ENCODE results near the gene PDE4B.

PDE4B gene

GRCh38 chr1:66292944-66293343 is 500.2 kb downstream of the PDE4B start:
- H3K4me1 ChIP-seq (ENCODE audit: insufficient read depth, low read length): no peaks in the 10 kb centered on the region
- H3K36me3 ChIP-seq (ENCODE audit: insufficient read depth, low read length): no peaks in the 10 kb centered on the region
- H3K27me3 ChIP-seq (ENCODE audit: insufficient read depth, low read length): no peaks in the 10 kb centered on the region
- H2AFZ ChIP-seq (ENCODE audit: low read depth, low read length): no peak overlapping the region
- no peak overlapping the region for H3K4me3 ChIP-seq (ENCODE audit: low read length)
- no peaks in the 10 kb centered on the region for H3K9me3 ChIP-seq (ENCODE audit: low read length)

GRCh38 chr1:66294707-66295370 is 502.1 kb downstream of the PDE4B start:
- Histone ChIP-seq H3K36me3 (ENCODE audit: insufficient read depth, low read length) (no peaks in the 10 kb centered on the region), H2AFZ (ENCODE audit: low read depth, low read length) (no peak overlapping the region), H3K27me3 (ENCODE audit: insufficient read depth, low read length) (no peaks in the 10 kb centered on the region), H3K9me3 (ENCODE audit: low read length) (no peaks in the 10 kb centered on the region), H3K4me1 (ENCODE audit: insufficient read depth, low read length) (no peaks in the 10 kb centered on the region), H3K4me3 (ENCODE audit: low read length) (no peak overlapping the region)

- Histone ChIP-seq H3K9me3 (ENCODE audit: low read length) (no peaks in the 10 kb centered on the region), H3K27me3 (ENCODE audit: insufficient read depth, low read length) (no peaks in the 10 kb centered on the region), H3K4me3 (ENCODE audit: low read length) (no peak overlapping the region), H2AFZ (ENCODE audit: low read depth, low read length) (no peak overlapping the region), H3K36me3 (ENCODE audit: insufficient read depth, low read length) (no peaks in the 10 kb centered on the region), H3K4me1 (ENCODE audit: insufficient read depth, low read length) (no peaks in the 10 kb centered on the region)
Measured at GRCh38 chr1:66295803-66296202, 503.1 kb downstream of the PDE4B start.

GRCh38 chr1:66296370-66296769 is 503.7 kb downstream of the PDE4B start:
- no peaks in the 10 kb centered on the region for H3K27me3 ChIP-seq (ENCODE audit: insufficient read depth, low read length)
- H3K9me3 ChIP-seq (ENCODE audit: low read length): no peaks in the 10 kb centered on the region
- H3K4me1 ChIP-seq (ENCODE audit: insufficient read depth, low read length): no peaks in the 10 kb centered on the region
- H3K4me3 ChIP-seq (ENCODE audit: low read length): no peak overlapping the region
- H3K36me3 ChIP-seq (ENCODE audit: insufficient read depth, low read length): no peaks in the 10 kb centered on the region
- no peak overlapping the region for H2AFZ ChIP-seq (ENCODE audit: low read depth, low read length)

- Histone ChIP-seq H3K4me3 (ENCODE audit: low read length) (no peak overlapping the region), H3K9me3 (ENCODE audit: low read length) (no peaks in the 10 kb centered on the region), H3K4me1 (ENCODE audit: insufficient read depth, low read length) (no peaks in the 10 kb centered on the region), H2AFZ (ENCODE audit: low read depth, low read length) (no peak overlapping the region), H3K36me3 (ENCODE audit: insufficient read depth, low read length) (no peaks in the 10 kb centered on the region), H3K27me3 (ENCODE audit: insufficient read depth, low read length) (no peaks in the 10 kb centered on the region)
Measured at GRCh38 chr1:66296951-66297350, 504.3 kb downstream of the PDE4B start.

- Histone ChIP-seq H2AFZ (ENCODE audit: low read depth, low read length) (no peak overlapping the region), H3K4me3 (ENCODE audit: low read length) (no peak overlapping the region), H3K4me1 (ENCODE audit: insufficient read depth, low read length) (no peaks in the 10 kb centered on the region), H3K9me3 (ENCODE audit: low read length) (no peaks in the 10 kb centered on the region), H3K27me3 (ENCODE audit: insufficient read depth, low read length) (no peaks in the 10 kb centered on the region), H3K36me3 (ENCODE audit: insufficient read depth, low read length) (no peaks in the 10 kb centered on the region)
Measured at GRCh38 chr1:66298464-66298863, 505.8 kb downstream of the PDE4B start.

- Histone ChIP-seq H3K4me1 (ENCODE audit: insufficient read depth, low read length) (no peaks in the 10 kb centered on the region), H3K27me3 (ENCODE audit: insufficient read depth, low read length) (no peaks in the 10 kb centered on the region), H2AFZ (ENCODE audit: low read depth, low read length) (no peak overlapping the region), H3K9me3 (ENCODE audit: low read length) (no peaks in the 10 kb centered on the region), H3K4me3 (ENCODE audit: low read length) (no peak overlapping the region), H3K36me3 (ENCODE audit: insufficient read depth, low read length) (no peaks in the 10 kb centered on the region)
Measured at GRCh38 chr1:66300280-66300971, 507.7 kb downstream of the PDE4B start.

GRCh38 chr1:66300972-66301451 is 508.3 kb downstream of the PDE4B start:
- Histone ChIP-seq H3K9me3 (ENCODE audit: low read length) (no peaks in the 10 kb centered on the region), H2AFZ (ENCODE audit: low read depth, low read length) (no peak overlapping the region), H3K27me3 (ENCODE audit: insufficient read depth, low read length) (no peaks in the 10 kb centered on the region), H3K4me3 (ENCODE audit: low read length) (no peak overlapping the region), H3K4me1 (ENCODE audit: insufficient read depth, low read length) (no peaks in the 10 kb centered on the region), H3K36me3 (ENCODE audit: insufficient read depth, low read length) (no peaks in the 10 kb centered on the region)

GRCh38 chr1:66302184-66302742 is 509.6 kb downstream of the PDE4B start:
- Histone ChIP-seq H2AFZ (ENCODE audit: low read depth, low read length) (no peak overlapping the region), H3K4me1 (ENCODE audit: insufficient read depth, low read length) (no peaks in the 10 kb centered on the region), H3K27me3 (ENCODE audit: insufficient read depth, low read length) (no peaks in the 10 kb centered on the region), H3K9me3 (ENCODE audit: low read length) (no peaks in the 10 kb centered on the region), H3K4me3 (ENCODE audit: low read length) (no peak overlapping the region), H3K36me3 (ENCODE audit: insufficient read depth, low read length) (no peaks in the 10 kb centered on the region)

GRCh38 chr1:66302815-66303214 is 510.1 kb downstream of the PDE4B start:
- Histone ChIP-seq H3K4me3 (ENCODE audit: low read length) (no peak overlapping the region), H3K9me3 (ENCODE audit: low read length) (no peaks in the 10 kb centered on the region), H3K27me3 (ENCODE audit: insufficient read depth, low read length) (no peaks in the 10 kb centered on the region), H3K4me1 (ENCODE audit: insufficient read depth, low read length) (no peaks in the 10 kb centered on the region), H2AFZ (ENCODE audit: low read depth, low read length) (no peak overlapping the region), H3K36me3 (ENCODE audit: insufficient read depth, low read length) (no peaks in the 10 kb centered on the region)

GRCh38 chr1:66303646-66304045 is 511.0 kb downstream of the PDE4B start:
- Histone ChIP-seq H3K27me3 (ENCODE audit: insufficient read depth, low read length) (no peaks in the 10 kb centered on the region), H3K36me3 (ENCODE audit: insufficient read depth, low read length) (no peaks in the 10 kb centered on the region), H3K9me3 (ENCODE audit: low read length) (no peaks in the 10 kb centered on the region), H3K4me3 (ENCODE audit: low read length) (no peak overlapping the region), H3K4me1 (ENCODE audit: insufficient read depth, low read length) (no peaks in the 10 kb centered on the region), H2AFZ (ENCODE audit: low read depth, low read length) (no peak overlapping the region)

- Histone ChIP-seq H3K4me3 (ENCODE audit: low read length) (no peak overlapping the region), H3K36me3 (ENCODE audit: insufficient read depth, low read length) (no peaks in the 10 kb centered on the region), H2AFZ (ENCODE audit: low read depth, low read length) (no peak overlapping the region), H3K9me3 (ENCODE audit: low read length) (no peaks in the 10 kb centered on the region), H3K27me3 (ENCODE audit: insufficient read depth, low read length) (no peaks in the 10 kb centered on the region), H3K4me1 (ENCODE audit: insufficient read depth, low read length) (no peaks in the 10 kb centered on the region)
Measured at GRCh38 chr1:66304128-66304527, 511.4 kb downstream of the PDE4B start.

GRCh38 chr1:66305927-66306326 is 513.2 kb downstream of the PDE4B start:
- Histone ChIP-seq H3K4me3 (ENCODE audit: low read length) (no peak overlapping the region), H2AFZ (ENCODE audit: low read depth, low read length) (no peak overlapping the region), H3K9me3 (ENCODE audit: low read length) (no peaks in the 10 kb centered on the region), H3K4me1 (ENCODE audit: insufficient read depth, low read length) (no peaks in the 10 kb centered on the region), H3K27me3 (ENCODE audit: insufficient read depth, low read length) (no peaks in the 10 kb centered on the region), H3K36me3 (ENCODE audit: insufficient read depth, low read length) (no peaks in the 10 kb centered on the region)

Measured in neuron (in vitro differentiated cells).